SK-N-MC (cell line): ENCODE results near the gene HSPBAP1.

Experiments used
- EZH2 ChIP-seq: fragments of 200-600 bp; sonication (generic); IDR thresholded peaks from one replicate; pipeline ENCODE4 v1.6.1; 2017; ENCODE audit warnings: antibody characterized with exemption
- POLR2AphosphoS5 ChIP-seq: IDR thresholded peaks from 2 replicates; pipeline ENCODE4 v1.6.1; 2012; ENCODE audit warnings: mild to moderate bottlenecking, low read depth, low read length, borderline replicate concordance

DNA sequence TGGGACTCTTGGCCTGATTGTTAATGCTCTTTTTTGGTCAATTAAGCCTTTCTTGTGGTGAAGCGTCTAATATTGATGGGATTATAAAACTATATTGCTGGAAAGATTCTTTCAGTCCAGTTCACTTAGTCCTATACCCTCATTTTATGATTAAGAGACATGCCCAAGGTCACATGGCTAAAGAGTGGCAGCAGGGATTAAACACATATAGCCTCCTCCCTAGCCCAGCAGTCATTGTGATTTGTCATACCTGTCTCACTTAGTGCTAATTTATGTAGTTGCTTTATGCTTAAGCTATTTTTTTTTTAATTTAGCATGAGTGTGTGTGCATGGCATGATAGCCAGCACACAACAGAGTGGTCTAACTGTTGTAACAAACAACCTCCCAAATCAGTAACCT lies 103.5 kb downstream of the HSPBAP1 start:
- no peak for TF ChIP-seq POLR2AphosphoS5
- no peak for TF ChIP-seq EZH2
